Endothelial cell of umbilical vein (primary cell): ENCODE measurements around the gene ACVRL1. TPM values are rescaled to one million over a fixed set of nuclear protein-coding genes. Genes with fewer than 3 reads are reported as not detected.

Source experiments
- BruUV-seq: library from RNA; stranded (reverse); fragments of 400-500 nt; replicated peaks from 2 replicates; lab custom pipeline; 2021; lab: Mats Ljungman, UMichigan
- CTCF ChIA-PET: fragments of 300-600, 350-600 bp; sonication (Branson Sonifier 250); formaldehyde crosslinking; loops from one replicate; lab custom pipeline; 2021; ENCODE audit warnings: antibody characterized with exemption, inconsistent platforms; lab: Charles Lee
- POLR2A ChIA-PET: fragments of 300-600, 350-600 bp; sonication (Branson Sonifier 250); formaldehyde crosslinking; loops from one replicate; lab custom pipeline; 2021; ENCODE audit warnings: antibody characterized with exemption, inconsistent platforms; lab: Charles Lee
- DNase-seq: peaks from one replicate; pipeline ENCODE4 v3.0.0-alpha.2; 2011; ENCODE audit warnings: low read depth, low spot score
- FAIRE-seq: peaks from 2 replicates; lab custom pipeline; 2011; peaks lifted over from hg19 to GRCh38; lab: Jason Lieb, UNC
- H2AFZ ChIP-seq: 2 replicates; pipeline ENCODE4 v1.6.0; 2012; ENCODE audit warnings: low read depth, low read length, control low read depth, inconsistent platforms
- H3K27ac ChIP-seq: 2 replicates; pipeline ENCODE4 v1.5.1; 2011; ENCODE audit warnings: low read depth, mild to moderate bottlenecking, control low read depth, low read length, moderate library complexity; ENCODE audit not compliant: insufficient read depth
- H3K27me3 ChIP-seq, 2 experiments: 2 replicates each; pipeline versions ENCODE4 v1.6.0 to v1.6.1; 2011; ENCODE audit warnings: low read length in 2 of 2, mixed read lengths in 1 of 2; ENCODE audit not compliant: control insufficient read depth in 2 of 2, insufficient read depth in 2 of 2
- H3K36me3 ChIP-seq, 2 experiments: 2 replicates in 1 of 2; 3 replicates in 1 of 2; pipeline ENCODE4 v1.5.1; 2011; ENCODE audit warnings: low read length in 2 of 2, mild to moderate bottlenecking in 1 of 2, moderate library complexity in 1 of 2; ENCODE audit not compliant: control insufficient read depth in 2 of 2, insufficient read depth in 2 of 2; ENCODE audit errors: extremely low read depth in 1 of 2
- H3K4me1 ChIP-seq: 3 replicates; pipeline ENCODE4 v1.5.1; 2011; ENCODE audit warnings: mild to moderate bottlenecking, low read length; ENCODE audit not compliant: control insufficient read depth, insufficient read depth; ENCODE audit errors: extremely low read depth
- H3K4me2 ChIP-seq: 2 replicates; pipeline ENCODE4 v1.6.1; 2011; ENCODE audit warnings: low read length, control low read depth, mixed read lengths; ENCODE audit not compliant: insufficient read depth
- H3K4me3 ChIP-seq, 3 experiments: fragments of 200-600 bp in 1 of 3; sonication (generic), shearing (Covaris generic) in 1 of 3; replicated peaks in 1 of 3; 2 replicates each; pipeline ENCODE4 v1.5.1; 2011 to 2016; ENCODE audit warnings: control low read depth in 3 of 3, low read length in 3 of 3, mild to moderate bottlenecking in 2 of 3, inconsistent platforms in 1 of 3, low read depth in 1 of 3, moderate library complexity in 1 of 3; ENCODE audit not compliant: insufficient read depth in 1 of 3
- H3K79me2 ChIP-seq: 2 replicates; pipeline ENCODE4 v1.6.0; 2012; ENCODE audit warnings: low read length, inconsistent platforms; ENCODE audit not compliant: control insufficient read depth, insufficient read depth
- H3K9ac ChIP-seq: replicated peaks from 2 replicates; pipeline ENCODE3; 2011; ENCODE audit warnings: low read length, control low read depth; ENCODE audit not compliant: insufficient read depth; ENCODE audit errors: extremely low read depth
- H3K9me1 ChIP-seq: replicated peaks from 3 replicates; pipeline ENCODE4 v1.6.0; 2011; ENCODE audit warnings: mild to moderate bottlenecking, low read length; ENCODE audit not compliant: control insufficient read depth, insufficient read depth; ENCODE audit errors: extremely low read depth
- H3K9me3 ChIP-seq: replicated peaks from 2 replicates; pipeline ENCODE4 v1.5.1; 2012; ENCODE audit warnings: low read length, inconsistent platforms; ENCODE audit not compliant: control insufficient read depth, insufficient read depth
- H4K20me1 ChIP-seq: replicated peaks from 2 replicates; pipeline ENCODE3; 2011; ENCODE audit warnings: mild to moderate bottlenecking, low read length; ENCODE audit not compliant: control insufficient read depth, insufficient read depth; ENCODE audit errors: extremely low read depth
- CTCF ChIP-seq, 2 donors: IDR thresholded peaks; 1 replicate in 1 of 2; 2 replicates in 1 of 2; pipeline ENCODE4 v1.5.1; 2011; ENCODE audit warnings: low read length in 2 of 2, mild to moderate bottlenecking in 2 of 2, moderate library complexity in 2 of 2, control low read depth in 1 of 2, inconsistent platforms in 1 of 2, low read depth in 1 of 2; ENCODE audit not compliant: insufficient read depth in 1 of 2; ENCODE audit errors: extremely low read depth in 1 of 2
- EZH2 ChIP-seq: IDR thresholded peaks from 2 replicates; pipeline ENCODE4 v1.6.1; 2012; ENCODE audit warnings: borderline replicate concordance, low read depth, mild to moderate bottlenecking, moderate library complexity, low read length, inconsistent platforms; ENCODE audit not compliant: severe bottlenecking
- FOS ChIP-seq: IDR thresholded peaks from 2 replicates; pipeline ENCODE4 v1.6.1; 2011; ENCODE audit warnings: mild to moderate bottlenecking, low read length, moderate library complexity, borderline replicate concordance; ENCODE audit not compliant: insufficient read depth
- GATA2 ChIP-seq: IDR thresholded peaks from 2 replicates; pipeline ENCODE4 v1.7.0; 2011; ENCODE audit warnings: low read depth, mild to moderate bottlenecking, moderate library complexity, mixed read lengths, low read length; ENCODE audit not compliant: insufficient read length, insufficient read depth
- JUN ChIP-seq: IDR thresholded peaks from 2 replicates; pipeline ENCODE4 v1.6.1; 2011; ENCODE audit warnings: borderline replicate concordance, low read depth; ENCODE audit not compliant: insufficient read length, insufficient read depth
- MAX ChIP-seq: IDR thresholded peaks from 2 replicates; pipeline ENCODE4 v1.6.1; 2011; ENCODE audit not compliant: insufficient read depth, insufficient read length
- MYC ChIP-seq: IDR thresholded peaks from one replicate; pipeline ENCODE4 v1.6.1; 2011; ENCODE audit warnings: mild to moderate bottlenecking, low read depth, low read length
- POLR2A ChIP-seq: IDR thresholded peaks from 2 replicates; pipeline ENCODE4 v1.6.1; 2012; ENCODE audit warnings: low read depth, mild to moderate bottlenecking, control low read depth, low read length
- POLR2AphosphoS5 ChIP-seq: IDR thresholded peaks from 2 replicates; pipeline ENCODE4 v1.6.1; 2012; ENCODE audit warnings: low read depth, mild to moderate bottlenecking, control low read depth, low read length, moderate library complexity; ENCODE audit not compliant: insufficient read depth
- dilution Hi-C: fragments of 300-500 bp; cut with MboI; formaldehyde crosslinking; loops from one replicate; pipeline ENCODE4 v1.15.0; 2019; ENCODE audit warnings: low sequenced_read_pairs; ENCODE audit not compliant: extremely low pct_ligation_motif_present
- intact Hi-C: fragments of 100-400 bp; cut with micrococcal nuclease; formaldehyde crosslinking; loops from one replicate; pipeline ENCODE4 v1.10.0; 2022
- polyA plus RNA-seq, 4 experiments: library from polyadenylated mRNA; depleted of rRNA in 3 of 4; stranded (reverse) in 3 of 4; unstranded in 1 of 4; fragments of >200 nt; gene quantifications; 2 replicates each; pipeline versions ENCODE4 v1.2.1 to v1.2.3, GENCODE V29; 2011 to 2012; ENCODE audit warnings: missing spikeins in 1 of 4
- total RNA-seq: library from RNA; stranded (reverse); gene quantifications from 2 replicates; pipeline ENCODE4 v1.2.3, GENCODE V29; 2021

Gene ACVRL1
- total and polyA plus RNA-seq, 2 donors (not counting 3 experiments of a cell fraction or from before 2014, with no cell fraction given), result 355 to 404 TPM

GRCh38 chr12:51934080-51934479 lies 26.8 kb downstream of the ACVRL1 start:
- no TSS peak for BruUV-seq
- Histone ChIP-seq H3K79me2 (no peaks in the 10 kb centered on the region), H4K20me1 (no peaks in the 10 kb centered on the region), H3K27me3 (no peaks in the 10 kb centered on the region), H3K9me1 (no peaks in the 10 kb centered on the region), H3K4me1 (no peaks in the 10 kb centered on the region), H3K27ac (no peak overlapping the region), H3K9ac (no peak overlapping the region), H3K36me3 (no peaks in the 10 kb centered on the region), H3K4me3 (no peak overlapping the region), H3K4me2 (no peak overlapping the region), H3K9me3 (no peaks in the 10 kb centered on the region), H2AFZ (no peak overlapping the region)
- FAIRE-seq, result no peak
- no peak for DNase-seq
- ChIA-PET CTCF (interaction anchor here (1.0 to 2.2 kb wide), 5 partner anchors 10 to 91 kb away, joined by 3 to 9 read pairs (median 4); no protein-coding TSS in a partner anchor), POLR2A (interaction anchor here (1.4 kb wide), 1 partner anchor 8 kb away, joined by 3 read pairs; no protein-coding TSS in a partner anchor)
- intact Hi-C loops (no loop called here), dilution Hi-C loops (no loop called here)
- TF ChIP-seq MAX, result no peak
- TF ChIP-seq MYC, result no peak
- no peak for TF ChIP-seq POLR2AphosphoS5
- TF ChIP-seq GATA2, result no peak
- no peak for TF ChIP-seq JUN
- TF ChIP-seq POLR2A, result no peak
- no peak for TF ChIP-seq FOS
- no peak for TF ChIP-seq CTCF (IDR thresholded peaks at IDR 0.05; ENCODE audit: extremely low read depth in 1 of 2, insufficient read depth in 1 of 2, low read depth in 1 of 2, low read length in 2 of 2)
- TF ChIP-seq EZH2, result no peak
